Loucy (cell line): ENCODE results near the gene NLRC3.

Source experiments
- H2AFZ ChIP-seq: fragments of 200-600 bp; sonication (generic); 2 replicates; pipeline ENCODE4 v1.6.0; 2016; ENCODE audit warnings: antibody characterized with exemption, mild to moderate bottlenecking, low read length, moderate library complexity
- H3F3A ChIP-seq: fragments of 200-600 bp; 2 replicates; pipeline ENCODE4 v1.6.0; 2016; ENCODE audit warnings: antibody characterized with exemption, low read depth, mild to moderate bottlenecking
- H3K27me3 ChIP-seq: fragments of 200-600 bp; sonication (generic); 2 replicates; pipeline ENCODE4 v1.6.1; 2014; ENCODE audit warnings: low read length, mild to moderate bottlenecking; ENCODE audit not compliant: insufficient read depth, poor library complexity, severe bottlenecking
- H3K36me3 ChIP-seq: fragments of 200-600 bp; sonication (generic); 2 replicates; pipeline ENCODE4 v1.6.1; 2016; ENCODE audit warnings: low read length; ENCODE audit not compliant: insufficient read depth
- H3K4me1 ChIP-seq: fragments of 200-600 bp; sonication (generic); 2 replicates; pipeline ENCODE4 v1.5.1; 2014; ENCODE audit warnings: low read length, mild to moderate bottlenecking; ENCODE audit not compliant: insufficient read depth, poor library complexity, severe bottlenecking
- H3K4me2 ChIP-seq: fragments of 200-600 bp; sonication (generic); 2 replicates; pipeline ENCODE4 v1.6.0; 2014; ENCODE audit warnings: antibody characterized with exemption, low read length, low read depth, mild to moderate bottlenecking; ENCODE audit not compliant: poor library complexity, severe bottlenecking
- H3K4me3 ChIP-seq: fragments of 200-600 bp; sonication (generic); 2 replicates; pipeline ENCODE4 v1.5.1; 2014; ENCODE audit warnings: low read length, mild to moderate bottlenecking, mixed read lengths; ENCODE audit not compliant: poor library complexity, severe bottlenecking
- H3K79me2 ChIP-seq: fragments of 200-600 bp; sonication (generic); 2 replicates; pipeline ENCODE4 v1.6.1; 2014; ENCODE audit warnings: low read length; ENCODE audit not compliant: insufficient read depth
- H3K9ac ChIP-seq: fragments of 200-600 bp; sonication (generic); 2 replicates; pipeline ENCODE4 v1.6.0; 2014; ENCODE audit warnings: mild to moderate bottlenecking, low read depth, low read length, moderate library complexity; ENCODE audit not compliant: poor library complexity, severe bottlenecking
- H3K9me2 ChIP-seq: fragments of 200-600 bp; sonication (generic); replicated peaks from 2 replicates; pipeline ENCODE4 v1.6.1; 2016; ENCODE audit warnings: low read depth, low read length, mixed read lengths
- H3K9me3 ChIP-seq: fragments of 200-600 bp; sonication (generic); 2 replicates; pipeline ENCODE4 v1.6.1; 2014; ENCODE audit warnings: mild to moderate bottlenecking, antibody characterized with exemption, low read length, low read depth; ENCODE audit not compliant: insufficient read depth
- H4K20me1 ChIP-seq: fragments of 200-600 bp; sonication (generic); 2 replicates; pipeline ENCODE4 v1.6.0; 2014; ENCODE audit warnings: antibody characterized with exemption, low read length, mild to moderate bottlenecking; ENCODE audit not compliant: insufficient read depth, poor library complexity, severe bottlenecking
- CTCF ChIP-seq: fragments of 200-600 bp; sonication (generic); conservative IDR thresholded peaks from 2 replicates; pipeline ENCODE4 v1.5.1; 2014; ENCODE audit warnings: mild to moderate bottlenecking, antibody characterized with exemption, low read length
- EZH2phosphoT487 ChIP-seq: fragments of 200-600 bp; IDR thresholded peaks from 2 replicates; pipeline ENCODE4 v1.6.1; 2018; ENCODE audit warnings: antibody characterized with exemption, mild to moderate bottlenecking, moderate library complexity, borderline replicate concordance

NLRC3 gene

GRCh38 chr16:3553138-3553923 lies 23.9 kb downstream of the NLRC3 start:
- Histone ChIP-seq H3K4me3 (no peak overlapping the region), H3K9me2 (no peaks in the 10 kb centered on the region), H3K79me2 (no peaks in the 10 kb centered on the region), H4K20me1 (no peaks in the 10 kb centered on the region), H3K4me2 (no peak overlapping the region), H3F3A (no peaks in the 10 kb centered on the region), H3K36me3 (peaks cover 43% of the 10 kb centered on the region; the same call in 1 of the 2 replicates), H3K27me3 (no peaks in the 10 kb centered on the region), H3K4me1 (no peaks in the 10 kb centered on the region), H3K9me3 (no peaks in the 10 kb centered on the region), H3K9ac (no peak overlapping the region), H2AFZ (no peak overlapping the region)
- TF ChIP-seq EZH2phosphoT487 (no peak), CTCF (no peak)

GRCh38 chr16:3550851-3551847 lies 26.1 kb downstream of the NLRC3 start:
- Histone ChIP-seq H4K20me1 (no peaks in the 10 kb centered on the region), H3K27me3 (no peaks in the 10 kb centered on the region), H3K79me2 (no peaks in the 10 kb centered on the region), H2AFZ (no peak overlapping the region), H3K4me3 (no peak overlapping the region), H3K9me3 (no peaks in the 10 kb centered on the region), H3K9ac (no peak overlapping the region), H3K4me1 (no peaks in the 10 kb centered on the region), H3K4me2 (no peak overlapping the region), H3K36me3 (peaks cover 36% of the 10 kb centered on the region; the same call in 1 of the 2 replicates), H3F3A (no peaks in the 10 kb centered on the region), H3K9me2 (no peaks in the 10 kb centered on the region)
- TF ChIP-seq CTCF (no peak), EZH2phosphoT487 (no peak)

- Histone ChIP-seq H3K36me3 (peaks cover 36% of the 10 kb centered on the region; the same call in 1 of the 2 replicates), H3K4me3 (no peak overlapping the region), H3K9me2 (no peaks in the 10 kb centered on the region), H3K4me2 (no peak overlapping the region), H3K27me3 (no peaks in the 10 kb centered on the region), H2AFZ (no peak overlapping the region), H3F3A (no peaks in the 10 kb centered on the region), H4K20me1 (no peaks in the 10 kb centered on the region), H3K4me1 (no peaks in the 10 kb centered on the region), H3K9ac (no peak overlapping the region), H3K9me3 (no peaks in the 10 kb centered on the region), H3K79me2 (no peaks in the 10 kb centered on the region)
- TF ChIP-seq CTCF (no peak), EZH2phosphoT487 (no peak)
Observed at GRCh38 chr16:3549906-3550305, 27.3 kb downstream of the NLRC3 start.
